Stimulated activated naive CD8-positive, alpha-beta T cell treated with anti-CD3 and anti-CD28 coated beads, Interleukin-15, amount 100 ng/mL, for 72 hours (primary cell): ENCODE data around the gene SLC6A20.
A peak's percentile ranks its signal among the peaks of the same experiment; 100 is the strongest.

ENCODE experiments used
- ATAC-seq: fragments of 150-1000 bp; cut with Tn5 transposase; 2 replicates; pipeline ENCODE4 v1.10.0; 2021; ENCODE audit warnings: mild to moderate bottlenecking, moderate library complexity
- DNase-seq, 2 donors: peaks; one replicate each; pipeline ENCODE4 v3.0.0; 2021 to 2022
- H3K27ac Mint-ChIP-seq, 2 donors: one replicate each; pipeline ENCODE4 v1.8.0; 2022; ENCODE audit warnings: mild to moderate bottlenecking in 2 of 2, mixed read lengths in 2 of 2, moderate library complexity in 2 of 2
- H3K27me3 Mint-ChIP-seq: one replicate; pipeline ENCODE4 v1.8.0; 2022; ENCODE audit warnings: mixed read lengths
- H3K4me1 Mint-ChIP-seq: one replicate; pipeline ENCODE4 v1.8.0; 2022; ENCODE audit warnings: mild to moderate bottlenecking, mixed read lengths
- H3K4me3 Mint-ChIP-seq, 2 donors: one replicate each; pipeline ENCODE4 v1.8.0; 2022; ENCODE audit warnings: mild to moderate bottlenecking in 2 of 2, mixed read lengths in 2 of 2, moderate library complexity in 1 of 2
- H3K9me3 Mint-ChIP-seq, 2 donors: one replicate each; pipeline ENCODE4 v1.8.0; 2022; ENCODE audit warnings: mixed read lengths in 2 of 2

SLC6A20 gene, protein sequence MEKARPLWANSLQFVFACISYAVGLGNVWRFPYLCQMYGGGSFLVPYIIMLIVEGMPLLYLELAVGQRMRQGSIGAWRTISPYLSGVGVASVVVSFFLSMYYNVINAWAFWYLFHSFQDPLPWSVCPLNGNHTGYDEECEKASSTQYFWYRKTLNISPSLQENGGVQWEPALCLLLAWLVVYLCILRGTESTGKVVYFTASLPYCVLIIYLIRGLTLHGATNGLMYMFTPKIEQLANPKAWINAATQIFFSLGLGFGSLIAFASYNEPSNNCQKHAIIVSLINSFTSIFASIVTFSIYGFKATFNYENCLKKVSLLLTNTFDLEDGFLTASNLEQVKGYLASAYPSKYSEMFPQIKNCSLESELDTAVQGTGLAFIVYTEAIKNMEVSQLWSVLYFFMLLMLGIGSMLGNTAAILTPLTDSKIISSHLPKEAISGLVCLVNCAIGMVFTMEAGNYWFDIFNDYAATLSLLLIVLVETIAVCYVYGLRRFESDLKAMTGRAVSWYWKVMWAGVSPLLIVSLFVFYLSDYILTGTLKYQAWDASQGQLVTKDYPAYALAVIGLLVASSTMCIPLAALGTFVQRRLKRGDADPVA

DNA sequence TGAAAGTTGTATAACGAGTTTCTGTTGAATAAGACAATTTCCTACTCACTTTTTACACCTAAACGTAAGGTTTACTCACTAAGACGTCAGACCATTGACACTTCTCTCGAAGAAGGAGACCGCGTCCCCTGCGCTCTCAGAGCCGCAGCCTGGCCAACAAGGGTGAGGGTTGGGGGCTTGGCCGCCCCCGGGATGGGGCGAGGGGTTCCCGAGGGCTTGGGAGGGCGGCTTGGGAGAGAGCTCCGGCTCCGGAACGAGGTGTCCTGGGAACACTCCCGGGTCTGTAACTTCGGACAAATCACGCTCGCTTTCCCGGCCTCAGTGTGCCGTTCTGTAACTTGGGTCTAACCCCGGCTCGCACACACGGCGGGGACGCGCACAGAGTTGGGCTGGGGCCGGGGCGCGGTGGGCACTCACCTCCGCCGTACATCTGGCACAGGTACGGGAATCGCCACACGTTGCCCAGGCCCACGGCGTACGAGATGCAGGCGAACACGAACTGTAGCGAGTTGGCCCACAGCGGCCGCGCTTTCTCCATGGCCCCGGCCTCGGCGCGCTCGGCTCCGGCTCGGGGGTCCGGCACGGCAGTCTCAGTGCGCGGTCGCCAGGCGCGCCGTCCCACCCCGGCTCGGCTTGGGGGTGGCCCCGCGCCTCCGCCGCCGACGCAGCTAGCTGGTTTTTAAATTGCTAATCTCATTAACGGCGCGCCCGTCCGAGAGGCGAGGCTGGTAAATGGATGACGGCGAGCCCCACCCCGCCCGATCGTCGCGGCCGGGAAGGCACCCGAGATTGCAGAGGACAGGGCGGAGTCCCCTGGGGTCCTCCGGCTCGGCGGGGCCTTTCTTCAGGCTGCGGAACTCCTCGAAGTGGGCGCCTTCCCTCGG, at the start of gene SLC6A20:
TSS of gene SLC6A20 (minus strand) at position 655 of the 884 bp plus-strand sequence. CDS start at position 538, 117 bp downstream.
- Mint-ChIP-seq H3K27me3 (peaks cover 78% of the 10 kb centered on the region), H3K4me3 (peak within 1 kb of the TSS; percentile 60 to 81), H3K9me3 (no peaks in the 10 kb centered on the region), H3K27ac (no peak within 1 kb of the TSS), H3K4me1 (peaks cover 19% of the 10 kb centered on the region)
- ATAC-seq, result peak; percentile 68
- peak in 1 of 2 donors; percentile 20 for DNase-seq

- Mint-ChIP-seq H3K27ac (no peak overlapping the region), H3K4me1 (peaks cover 7% of the 10 kb centered on the region), H3K4me3 (no peak overlapping the region), H3K27me3 (peaks cover 6% of the 10 kb centered on the region), H3K9me3 (no peaks in the 10 kb centered on the region)
- no peak for ATAC-seq
- no peak for DNase-seq
These were observed 48.3 kb upstream of the SLC6A20 start for GRCh38 chr3:45844616-45845015.

- H3K27me3 Mint-ChIP-seq, result peaks cover 3% of the 10 kb centered on the region
- H3K4me1 Mint-ChIP-seq, result peaks cover 7% of the 10 kb centered on the region
- no peak for DNase-seq
- no peak overlapping the region for H3K27ac Mint-ChIP-seq
- ATAC-seq, result no peak
- H3K9me3 Mint-ChIP-seq, result no peaks in the 10 kb centered on the region
- H3K4me3 Mint-ChIP-seq, result peak overlapping the region in 1 of 2 donors; percentile 89
These were observed 46.7 kb upstream of the SLC6A20 start for GRCh38 chr3:45842851-45843625.

- DNase-seq, result peak; percentile 81 to 92
- H3K27me3 Mint-ChIP-seq, result no peaks in the 10 kb centered on the region
- ATAC-seq, result peak; percentile 93
- H3K9me3 Mint-ChIP-seq, result no peaks in the 10 kb centered on the region
- H3K4me1 Mint-ChIP-seq, result peaks cover 7% of the 10 kb centered on the region
- peak within 1 kb of the TSS; percentile 89 to 97 for H3K4me3 Mint-ChIP-seq
- peak within 1 kb of the TSS; percentile 95 to 96 for H3K27ac Mint-ChIP-seq
These were observed 45.6 kb upstream of the SLC6A20 start, which contains the start of gene LZTFL1 for GRCh38 chr3:45841757-45842491. TSS of gene LZTFL1 (minus strand) at chr3:45842119. CDS start at chr3:45841991, 128 bp downstream.

DNA sequence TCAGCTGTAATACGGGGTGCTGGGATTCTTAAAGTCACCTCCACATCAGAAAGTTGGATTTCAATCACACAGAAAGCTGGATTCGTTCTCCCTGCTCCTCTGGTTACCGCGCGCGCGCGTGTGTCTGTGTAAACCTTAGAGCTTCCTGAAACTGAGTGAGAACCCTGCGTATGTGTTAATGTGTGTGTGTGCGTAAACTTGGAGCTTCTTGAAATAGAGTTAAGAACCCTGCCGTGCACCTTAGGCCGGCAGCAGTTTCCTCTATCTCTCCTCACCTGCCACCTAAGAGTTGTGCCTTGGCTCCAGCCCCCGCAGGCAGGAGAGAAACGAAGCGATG, 45.1 kb upstream of the SLC6A20 start:
- Mint-ChIP-seq H3K27me3 (no peaks in the 10 kb centered on the region), H3K27ac (peak overlapping the region; percentile 95 to 96), H3K4me3 (peak overlapping the region; percentile 89 to 97), H3K9me3 (no peaks in the 10 kb centered on the region), H3K4me1 (peaks cover 7% of the 10 kb centered on the region)
- DNase-seq (no peak), ATAC-seq (peak; percentile 57)

DNA sequence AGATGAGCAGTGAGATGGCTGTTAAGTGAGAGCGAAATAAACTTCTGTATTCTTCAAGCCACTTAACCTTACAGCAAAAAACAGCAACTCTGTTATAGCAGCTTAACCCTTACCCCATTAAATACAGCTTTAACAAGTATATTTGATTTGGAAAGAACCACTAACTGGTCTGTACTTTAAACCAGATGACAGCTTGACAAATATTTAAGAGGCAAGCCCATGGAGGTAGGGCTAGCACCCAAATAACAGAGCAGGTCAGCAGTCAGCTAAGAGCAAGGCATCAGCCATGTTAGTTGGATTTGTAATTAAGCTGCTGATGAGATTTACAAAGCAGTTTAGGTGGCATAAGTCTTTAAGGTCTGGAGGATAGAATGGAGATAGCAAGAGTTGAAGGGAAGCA, 42.1 kb upstream of the SLC6A20 start:
- peaks cover 7% of the 10 kb centered on the region for H3K4me1 Mint-ChIP-seq
- no peak overlapping the region for H3K27ac Mint-ChIP-seq
- no peak overlapping the region for H3K4me3 Mint-ChIP-seq
- no peaks in the 10 kb centered on the region for H3K9me3 Mint-ChIP-seq
- H3K27me3 Mint-ChIP-seq, result no peaks in the 10 kb centered on the region
- DNase-seq (no peak), ATAC-seq (no peak)

GRCh38 chr3:45832699-45833098, 36.4 kb upstream of the SLC6A20 start:
- no peaks in the 10 kb centered on the region for H3K27me3 Mint-ChIP-seq
- DNase-seq (no peak), ATAC-seq (no peak)
- H3K4me3 Mint-ChIP-seq, result no peak overlapping the region
- no peak overlapping the region for H3K27ac Mint-ChIP-seq
- no peaks in the 10 kb centered on the region for H3K4me1 Mint-ChIP-seq
- H3K9me3 Mint-ChIP-seq, result no peaks in the 10 kb centered on the region

DNA sequence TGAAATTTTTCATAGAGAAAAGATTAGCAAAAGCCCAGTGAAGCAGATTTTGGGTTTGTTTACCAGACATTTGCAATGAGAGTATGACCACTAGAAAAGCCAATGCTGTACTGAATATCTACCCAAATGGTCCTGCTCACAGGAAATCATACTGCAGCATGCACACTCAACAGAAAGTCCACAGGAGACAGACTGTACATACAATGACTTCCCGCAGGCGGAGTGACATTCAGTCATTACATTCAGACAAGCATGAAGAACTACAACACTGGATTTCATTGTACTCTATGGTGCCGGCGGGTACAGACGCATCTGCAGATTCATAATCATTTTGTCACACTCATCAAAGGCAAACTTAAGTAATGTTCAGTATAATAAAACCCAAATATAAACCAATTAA, 33.8 kb upstream of the SLC6A20 start:
- DNase-seq (no peak), ATAC-seq (no peak)
- Mint-ChIP-seq H3K27ac (no peak overlapping the region), H3K27me3 (no peaks in the 10 kb centered on the region), H3K4me3 (no peak overlapping the region), H3K9me3 (no peaks in the 10 kb centered on the region), H3K4me1 (peaks cover 12% of the 10 kb centered on the region)

- no peak for DNase-seq
- Mint-ChIP-seq H3K4me1 (peaks cover 12% of the 10 kb centered on the region), H3K4me3 (no peak overlapping the region), H3K9me3 (no peaks in the 10 kb centered on the region), H3K27ac (no peak overlapping the region), H3K27me3 (no peaks in the 10 kb centered on the region)
- ATAC-seq, result no peak
These were observed 30.6 kb upstream of the SLC6A20 start for GRCh38 chr3:45826908-45827307.

GRCh38 chr3:45826321-45826720, 30.0 kb upstream of the SLC6A20 start:
- DNase-seq, result no peak
- H3K9me3 Mint-ChIP-seq, result no peaks in the 10 kb centered on the region
- peak; percentile 62 for ATAC-seq
- H3K4me3 Mint-ChIP-seq, result no peak overlapping the region
- no peaks in the 10 kb centered on the region for H3K27me3 Mint-ChIP-seq
- H3K4me1 Mint-ChIP-seq, result peaks cover 12% of the 10 kb centered on the region
- H3K27ac Mint-ChIP-seq, result peak overlapping the region in 1 of 2 donors; percentile 79

GRCh38 chr3:45821127-45821526, 24.8 kb upstream of the SLC6A20 start:
- peaks cover 11% of the 10 kb centered on the region for H3K4me1 Mint-ChIP-seq
- ATAC-seq (no peak), DNase-seq (no peak)
- no peaks in the 10 kb centered on the region for H3K9me3 Mint-ChIP-seq
- no peaks in the 10 kb centered on the region for H3K27me3 Mint-ChIP-seq
- H3K27ac Mint-ChIP-seq, result no peak overlapping the region
- no peak overlapping the region for H3K4me3 Mint-ChIP-seq

- peaks cover 8% of the 10 kb centered on the region for H3K4me1 Mint-ChIP-seq
- DNase-seq, result no peak
- no peaks in the 10 kb centered on the region for H3K9me3 Mint-ChIP-seq
- H3K27ac Mint-ChIP-seq, result no peak overlapping the region
- H3K27me3 Mint-ChIP-seq, result no peaks in the 10 kb centered on the region
- no peak for ATAC-seq
- H3K4me3 Mint-ChIP-seq, result no peak overlapping the region
These were observed 23.2 kb upstream of the SLC6A20 start for GRCh38 chr3:45819543-45819942.

- no peaks in the 10 kb centered on the region for H3K9me3 Mint-ChIP-seq
- no peak overlapping the region for H3K27ac Mint-ChIP-seq
- peaks cover 8% of the 10 kb centered on the region for H3K4me1 Mint-ChIP-seq
- H3K4me3 Mint-ChIP-seq, result no peak overlapping the region
- ATAC-seq (peak; percentile 76), DNase-seq (no peak)
- H3K27me3 Mint-ChIP-seq, result no peaks in the 10 kb centered on the region
These were observed 21.6 kb upstream of the SLC6A20 start for GRCh38 chr3:45817831-45818522.

GRCh38 chr3:45816544-45816943, 20.2 kb upstream of the SLC6A20 start:
- DNase-seq (no peak), ATAC-seq (no peak)
- no peak overlapping the region for H3K4me3 Mint-ChIP-seq
- peaks cover 8% of the 10 kb centered on the region for H3K4me1 Mint-ChIP-seq
- H3K27me3 Mint-ChIP-seq, result no peaks in the 10 kb centered on the region
- H3K27ac Mint-ChIP-seq, result no peak overlapping the region
- H3K9me3 Mint-ChIP-seq, result no peaks in the 10 kb centered on the region
